ENCODE data around the gene URM1.

Gene URM1

GRCh38 chr9:128405077-128405779 is 34.1 kb downstream of the URM1 start:
- DNase-seq (ENCODE audit: low read depth, low spot score): no peak
- no peak overlapping the region for H3K4me3 ChIP-seq (ENCODE audit: low read depth, low read length)
- CTCF ChIA-PET: interaction anchor here (1.5 to 7.5 kb wide), 3 partner anchors 14 to 44 kb away, joined by 3 to 80 read pairs (median 17); partner anchors contain the start of gene CERCAM
- TF ChIP-seq CTCF (IDR thresholded peaks at IDR 0.05; ENCODE audit: insufficient read depth, low read length, missing control alignments): no peak
- POLR2A ChIA-PET: no interaction called here

- CTCF ChIA-PET: interaction anchor here (0.8 to 7.5 kb wide), 4 partner anchors 8 to 43 kb away, joined by 3 to 80 read pairs (median 4); partner anchors contain the start of gene CERCAM
Observed at GRCh38 chr9:128405780-128406171, 34.6 kb downstream of the URM1 start.

GRCh38 chr9:128406848-128407391 is 35.7 kb downstream of the URM1 start:
- CTCF ChIA-PET: interaction anchor here (0.8 to 7.5 kb wide), 9 partner anchors 9 to 169 kb away, joined by 3 to 80 read pairs (median 3); partner anchors contain the start of gene CERCAM
- DNase-seq (ENCODE audit: low read depth, low spot score): no peak
- POLR2A ChIA-PET: interaction anchor here (0.8 kb wide), 1 partner anchor 14 kb away, joined by 3 read pairs; the partner anchor contains the start of gene CERCAM

More at GRCh38 chr9:128405780-128406171, 34.6 kb downstream of the URM1 start:
- no peak overlapping the region for H3K4me3 ChIP-seq (ENCODE audit: low read depth, low read length)
- no peak for DNase-seq (ENCODE audit: low read depth, low spot score)
- TF ChIP-seq CTCF (IDR thresholded peaks at IDR 0.05; ENCODE audit: insufficient read depth, low read length, missing control alignments): no peak
- POLR2A ChIA-PET: interaction anchor here (0.6 kb wide), 1 partner anchor 1332 kb away, joined by 3 read pairs; no protein-coding TSS in a partner anchor

GRCh38 chr9:128408963-128409431 is 37.8 kb downstream of the URM1 start:
- no peak for DNase-seq (ENCODE audit: low read depth, low spot score)
- TF ChIP-seq CTCF (IDR thresholded peaks at IDR 0.05; ENCODE audit: insufficient read depth, low read length, missing control alignments): no peak
- ChIA-PET POLR2A (no interaction called here), CTCF (interaction anchor here (0.7 to 7.5 kb wide), 6 partner anchors 11 to 113 kb away, joined by 3 to 80 read pairs (median 18); partner anchors contain the start of gene CERCAM)
- no peak overlapping the region for H3K4me3 ChIP-seq (ENCODE audit: low read depth, low read length)

More at GRCh38 chr9:128406848-128407391, 35.7 kb downstream of the URM1 start:
- no peak for TF ChIP-seq CTCF (IDR thresholded peaks at IDR 0.05; ENCODE audit: insufficient read depth, low read length, missing control alignments)
- no peak overlapping the region for H3K4me3 ChIP-seq (ENCODE audit: low read depth, low read length)

GRCh38 chr9:128409450-128409849 is 38.3 kb downstream of the URM1 start:
- no peak for DNase-seq (ENCODE audit: low read depth, low spot score)
- no peak overlapping the region for H3K4me3 ChIP-seq (ENCODE audit: low read depth, low read length)
- CTCF ChIA-PET: interaction anchor here (0.6 to 7.5 kb wide), 9 partner anchors 8 to 683 kb away, joined by 3 to 80 read pairs (median 4); partner anchors contain the start of gene CERCAM
- POLR2A ChIA-PET: interaction anchor here (0.8 to 2.0 kb wide), 3 partner anchors 9 to 37 kb away, joined by 3 to 8 read pairs (median 3); partner anchors contain the start of gene CERCAM
- TF ChIP-seq CTCF (IDR thresholded peaks at IDR 0.05; ENCODE audit: insufficient read depth, low read length, missing control alignments): no peak
